Stimulated activated naive CD8-positive, alpha-beta T cell treated with anti-CD3 and anti-CD28 coated beads, Interleukin-15, Interleukin-2, amounts not matched to agents 100 U/mL and 50 U/mL, for 24 hours (primary cell): Measurements from ENCODE around the gene KLK8.
"Not testable (repeated sequence)": the region's sequence is repeated elsewhere in the genome, so short reads cannot be mapped to it uniquely, and the experiment has no call there.

Source experiments
- ATAC-seq: fragments of 150-1000 bp; cut with Tn5 transposase; one replicate; pipeline ENCODE4 v1.10.0; 2021
- DNase-seq: peaks from one replicate; pipeline ENCODE4 v3.0.0; 2021

KLK8 gene

GRCh38 chr19:51016798-51017683 lies 15.6 kb upstream of the KLK8 start:
- ATAC-seq (no peak), DNase-seq (peak; percentile 68)

GRCh38 chr19:51015691-51016267 lies 14.4 kb upstream of the KLK8 start:
- no peak for DNase-seq
- no peak for ATAC-seq

GRCh38 chr19:51014242-51014641 lies 12.8 kb upstream of the KLK8 start:
- ATAC-seq: no peak
- no peak for DNase-seq

GRCh38 chr19:51012661-51013190 lies 11.3 kb upstream of the KLK8 start:
- no peak for DNase-seq
- no peak for ATAC-seq

- no peak for DNase-seq
- ATAC-seq: no peak
Measured at GRCh38 chr19:51010066-51010795, 8.8 kb upstream of the KLK8 start.

GRCh38 chr19:51009061-51009891 lies 7.9 kb upstream of the KLK8 start:
- ATAC-seq (no peak), DNase-seq (no peak)

- DNase-seq: no peak
Measured at GRCh38 chr19:51007488-51007887, 6.1 kb upstream of the KLK8 start.

GRCh38 chr19:51006406-51006805 lies 5.0 kb upstream of the KLK8 start:
- DNase-seq: no peak
- no peak for ATAC-seq

More at GRCh38 chr19:51007488-51007887, 6.1 kb upstream of the KLK8 start:
- no peak for ATAC-seq

GRCh38 chr19:51005248-51005647 lies 3.8 kb upstream of the KLK8 start:
- DNase-seq: no peak
- ATAC-seq: no peak

- ATAC-seq (no peak), DNase-seq (no peak)
Measured at GRCh38 chr19:51003316-51003715, 1.9 kb upstream of the KLK8 start.

GRCh38 chr19:51002542-51003311 lies 1.3 kb upstream of the KLK8 start:
- DNase-seq (peak; percentile 30), ATAC-seq (no peak)

GRCh38 chr19:51002089-51002532 lies 707 bp upstream of the KLK8 start:
- DNase-seq (no peak), ATAC-seq (no peak)

- DNase-seq: no peak
- ATAC-seq: no peak
Measured at GRCh38 chr19:51000981-51001380, 423 bp downstream of the KLK8 start.

- no peak for ATAC-seq
Measured at GRCh38 chr19:51000426-51000825, 978 bp downstream of the KLK8 start.

GRCh38 chr19:50998686-50999085 lies 2.7 kb downstream of the KLK8 start:
- ATAC-seq (no peak), DNase-seq (no peak)

More at GRCh38 chr19:51000426-51000825, 978 bp downstream of the KLK8 start:
- DNase-seq: no peak

GRCh38 chr19:50998061-50998460 lies 3.3 kb downstream of the KLK8 start:
- DNase-seq (no peak), ATAC-seq (no peak)

- ATAC-seq (no peak), DNase-seq (no peak)
Measured at GRCh38 chr19:50994129-50994528, 7.3 kb downstream of the KLK8 start.

- DNase-seq (no peak), ATAC-seq (no peak)
Measured at GRCh38 chr19:50992666-50993035, 8.8 kb downstream of the KLK8 start.

- not testable (repeated sequence) for ATAC-seq, DNase-seq
Measured at GRCh38 chr19:50984416-50984815, 17.0 kb downstream of the KLK8 start.

GRCh38 chr19:50983625-50984292 lies 17.6 kb downstream of the KLK8 start, which contains the start of gene KLK7:
Gene KLK7, minus strand, starts transcription at chr19:50983917. Its CDS starts 1,518 bp downstream, at chr19:50982399.
- no peak for ATAC-seq
- DNase-seq: no peak
